GM21576 (cell line): Measurements from ENCODE around the gene PLEKHO1.

ENCODE experiments used
- ATAC-seq: cut with Tn5 transposase; IDR thresholded peaks from one replicate; pipeline ENCODE4 v1.9.1; 2021; ENCODE audit warnings: mild to moderate bottlenecking, moderate library complexity; ENCODE audit not compliant: unreplicated experiment

Gene PLEKHO1

DNA sequence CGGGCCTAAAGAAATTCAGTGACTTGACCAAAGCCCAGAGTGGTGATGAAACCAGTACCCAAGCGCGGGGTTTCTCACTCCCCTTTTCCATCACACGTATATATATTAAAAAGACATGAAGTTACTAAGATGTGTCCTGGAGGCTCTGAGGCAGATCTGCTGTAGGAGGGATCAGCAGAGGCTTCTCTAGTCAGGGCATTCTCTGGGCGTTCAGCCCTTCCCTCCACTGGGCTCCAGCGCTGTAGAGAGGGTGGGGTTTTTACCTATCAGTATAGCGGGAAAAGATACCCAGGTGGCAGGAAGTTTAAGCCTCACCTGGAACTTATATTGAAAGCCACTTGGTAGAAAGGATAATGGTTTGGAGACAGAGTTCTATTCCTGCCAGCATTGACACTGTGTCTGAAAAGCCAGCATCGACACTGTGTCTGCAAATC is 862 bp upstream of the PLEKHO1 start:
- ATAC-seq, result no peak

GRCh38 chr1:150150133-150151021 is 661 bp downstream of the PLEKHO1 start:
- ATAC-seq, result no peak

GRCh38 chr1:150151291-150152181 is 1.8 kb downstream of the PLEKHO1 start:
- ATAC-seq, result no peak

- no peak for ATAC-seq
These were observed 2.4 kb downstream of the PLEKHO1 start for GRCh38 chr1:150152182-150152536.

- ATAC-seq, result no peak
These were observed 3.2 kb downstream of the PLEKHO1 start for GRCh38 chr1:150152772-150153456.

GRCh38 chr1:150154143-150154542 is 4.4 kb downstream of the PLEKHO1 start:
- no peak for ATAC-seq

DNA sequence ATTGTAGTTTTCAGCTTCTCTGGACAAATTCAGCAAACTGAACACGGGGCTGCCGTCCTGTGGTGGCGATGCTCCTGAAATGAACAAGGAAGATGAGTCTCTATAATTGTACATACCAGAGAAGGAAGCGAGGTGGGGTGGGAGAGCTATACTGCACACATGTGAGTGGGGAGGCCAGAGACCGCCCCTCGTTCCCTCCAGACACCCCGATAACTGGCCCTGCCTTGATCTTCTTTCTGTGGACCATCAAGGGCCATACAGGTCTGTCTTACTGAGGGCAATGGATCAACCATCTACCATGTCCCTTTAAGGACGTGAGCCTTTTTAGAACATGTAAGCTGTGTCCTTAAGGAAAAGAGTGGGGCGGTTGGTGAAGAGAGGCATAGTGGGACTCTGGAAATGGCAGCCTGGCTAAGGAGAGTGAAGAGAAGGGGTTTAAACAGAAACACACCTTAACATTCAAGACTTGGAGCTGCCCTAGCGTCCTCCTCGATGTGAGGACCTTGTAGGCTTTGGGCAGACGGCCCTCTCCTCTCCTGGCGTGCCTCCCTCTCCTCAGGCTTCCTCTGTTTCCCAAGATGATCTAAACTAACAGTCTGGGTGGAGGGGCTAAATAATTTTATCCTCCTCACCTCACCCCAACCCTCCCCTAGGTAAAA is 5.8 kb downstream of the PLEKHO1 start:
- no peak for ATAC-seq

GRCh38 chr1:150156868-150157603 is 7.3 kb downstream of the PLEKHO1 start:
- ATAC-seq, result no peak

GRCh38 chr1:150159550-150159949 is 9.8 kb downstream of the PLEKHO1 start:
- no peak for ATAC-seq

- no peak for ATAC-seq
These were observed 11.4 kb downstream of the PLEKHO1 start for GRCh38 chr1:150160964-150161621.

DNA sequence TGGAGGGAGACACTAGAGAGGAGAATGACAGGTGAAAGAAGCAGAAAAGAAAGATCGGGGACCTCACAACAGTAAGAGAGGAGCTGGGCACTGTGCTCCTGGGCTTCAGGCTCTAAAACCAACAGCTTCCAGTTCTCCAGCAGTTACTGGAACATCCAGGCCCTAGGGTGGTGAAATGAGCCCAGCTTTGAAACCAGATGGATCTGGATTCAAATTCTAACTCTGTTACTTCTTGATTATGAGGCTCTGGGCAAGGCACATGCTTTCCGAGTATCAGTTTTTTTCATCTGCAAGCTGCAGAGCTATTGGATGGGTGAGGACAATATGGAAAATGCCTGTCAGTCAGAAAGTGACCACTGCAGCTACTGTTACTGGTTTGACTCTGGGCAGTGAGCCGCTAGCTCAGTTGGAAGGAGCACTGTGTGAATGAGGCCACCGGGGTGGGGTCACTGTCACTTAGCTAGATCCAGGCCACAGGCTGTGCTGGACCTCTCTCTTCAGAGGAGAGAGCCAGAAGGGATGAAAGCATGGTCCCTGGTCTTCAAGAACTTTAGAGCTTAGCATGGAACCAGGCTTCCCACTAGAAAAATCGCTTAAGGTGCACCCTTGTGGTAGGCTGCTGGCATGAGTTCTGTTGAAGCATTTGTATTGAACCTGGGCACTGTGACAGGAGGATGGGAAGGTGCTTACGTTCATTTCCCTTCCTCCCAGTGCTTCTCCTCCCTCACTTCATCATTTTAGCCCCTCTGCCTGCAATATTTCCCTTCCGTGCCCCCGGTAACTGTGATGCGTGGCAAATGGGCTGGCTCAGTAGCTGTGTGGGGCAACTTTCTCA is 12.2 kb downstream of the PLEKHO1 start:
- ATAC-seq, result no peak

GRCh38 chr1:150162582-150162861 is 12.8 kb downstream of the PLEKHO1 start:
- no peak for ATAC-seq

GRCh38 chr1:150162862-150163706 is 13.4 kb downstream of the PLEKHO1 start:
- no peak for ATAC-seq

DNA sequence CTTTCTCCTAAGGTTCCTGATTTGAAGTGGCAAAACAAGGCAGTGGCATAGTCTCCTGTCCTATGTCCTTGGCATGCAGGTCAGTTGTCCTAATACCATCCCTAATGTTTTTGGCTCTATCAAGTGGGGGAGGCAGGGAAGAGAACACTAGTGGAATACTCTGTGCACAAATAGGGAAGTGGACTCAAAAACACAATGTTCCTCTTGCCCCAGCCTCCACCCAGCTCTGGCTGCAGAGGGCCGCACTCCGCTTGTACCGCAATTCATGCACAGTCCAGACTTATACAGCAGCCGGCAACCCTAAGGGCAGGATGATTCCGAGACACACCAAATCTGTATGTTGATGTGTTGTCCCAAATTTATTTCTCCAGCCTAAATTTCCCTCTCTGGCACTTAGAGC is 14.5 kb downstream of the PLEKHO1 start:
- no peak for ATAC-seq

GRCh38 chr1:150164779-150165178 is 15.1 kb downstream of the PLEKHO1 start:
- no peak for ATAC-seq

DNA sequence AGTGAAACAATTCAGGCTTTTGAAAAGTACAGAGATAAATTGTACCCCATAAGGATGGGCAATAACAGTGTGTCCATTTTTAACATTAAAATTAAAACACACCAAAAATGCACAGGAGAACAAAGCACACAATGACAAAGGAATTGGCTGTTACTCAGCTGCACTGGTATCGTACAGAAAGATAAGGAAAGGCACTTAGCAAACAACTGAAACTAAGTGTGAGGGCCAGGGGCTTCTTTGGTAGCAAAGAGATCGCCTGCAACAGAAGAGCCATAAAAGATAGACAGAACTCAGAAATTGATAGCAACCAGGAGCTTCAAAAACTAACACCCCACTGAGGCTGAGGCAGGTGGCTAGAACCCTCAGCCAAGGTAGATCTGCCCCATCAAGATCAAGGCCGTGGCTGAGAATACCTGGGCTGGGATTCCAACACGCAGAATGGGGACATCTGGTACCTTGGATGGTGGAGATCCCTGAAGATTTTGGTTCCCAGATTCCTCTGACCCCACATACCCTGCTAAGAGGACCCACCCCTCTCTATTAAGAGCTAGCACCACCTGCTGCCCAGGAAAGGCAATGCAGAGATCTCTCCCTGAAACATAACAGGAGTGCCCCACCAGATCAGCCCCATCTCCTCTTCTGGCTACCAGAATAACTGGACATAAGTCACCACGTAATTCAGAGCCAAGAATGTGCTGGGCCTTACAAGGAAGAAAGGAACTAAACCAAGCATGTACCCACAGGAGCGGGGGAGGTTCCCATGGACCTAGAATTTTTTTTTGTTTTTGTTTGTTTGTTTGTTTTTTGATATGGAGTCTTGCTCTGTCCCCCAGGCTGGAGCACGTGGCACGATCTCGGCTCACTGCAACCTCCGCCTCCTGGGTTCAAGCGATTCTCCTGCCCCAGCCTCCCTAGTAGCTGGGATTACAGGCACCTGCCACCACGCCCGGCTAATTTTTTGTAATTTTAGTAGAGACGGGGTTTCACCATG is 16.2 kb downstream of the PLEKHO1 start:
- ATAC-seq, result no peak
